GM18951 (cell line): ENCODE measurements around the gene CLRN1.
"Not testable (repeated sequence)": the region's sequence is repeated elsewhere in the genome, so short reads cannot be mapped to it uniquely, and the experiment has no call there.

Source experiments
- POLR2A ChIP-seq: IDR thresholded peaks from 4 replicates; pipeline ENCODE4 v1.6.1; 2011; ENCODE audit warnings: mild to moderate bottlenecking; ENCODE audit not compliant: insufficient read length, insufficient read depth; ENCODE audit errors: extremely low read depth
- in situ Hi-C: fragments of 300-500 bp; cut with MboI; formaldehyde crosslinking; loops from one replicate; pipeline ENCODE4 v1.12.0; 2022; ENCODE audit warnings: low sequenced_read_pairs, mixed read lengths, inconsistent platforms; ENCODE audit not compliant: unreplicated experiment

CLRN1 gene

GRCh38 chr3:151002003-151002981, 29.8 kb upstream of the CLRN1 start:
- in situ Hi-C loops = no loop called here
- no peak for TF ChIP-seq POLR2A

GRCh38 chr3:150998996-150999395, 26.5 kb upstream of the CLRN1 start:
- TF ChIP-seq POLR2A = no peak
- in situ Hi-C loops = no loop called here

- in situ Hi-C loops = no loop called here
- TF ChIP-seq POLR2A = no peak
Observed at GRCh38 chr3:150996731-150997130, 24.2 kb upstream of the CLRN1 start.

- in situ Hi-C loops = no loop called here
- TF ChIP-seq POLR2A = no peak
Observed at GRCh38 chr3:150995510-150995909, 23.0 kb upstream of the CLRN1 start.

- in situ Hi-C loops = no loop called here
Observed at GRCh38 chr3:150989208-150989607, 16.7 kb upstream of the CLRN1 start.

GRCh38 chr3:150988395-150988794, 15.9 kb upstream of the CLRN1 start:
- in situ Hi-C loops = not testable (repeated sequence)

More at GRCh38 chr3:150989208-150989607, 16.7 kb upstream of the CLRN1 start:
- TF ChIP-seq POLR2A = no peak

- in situ Hi-C loops = no loop called here
Observed at GRCh38 chr3:150985711-150986110, 13.2 kb upstream of the CLRN1 start.

GRCh38 chr3:150984066-150984465, 11.5 kb upstream of the CLRN1 start:
- TF ChIP-seq POLR2A = no peak
- in situ Hi-C loops = no loop called here

More at GRCh38 chr3:150985711-150986110, 13.2 kb upstream of the CLRN1 start:
- TF ChIP-seq POLR2A = no peak

GRCh38 chr3:150978566-150979148, 6.1 kb upstream of the CLRN1 start:
- in situ Hi-C loops = no loop called here

GRCh38 chr3:150975992-150976368, 3.5 kb upstream of the CLRN1 start:
- in situ Hi-C loops = no loop called here
- TF ChIP-seq POLR2A = no peak

More at GRCh38 chr3:150978566-150979148, 6.1 kb upstream of the CLRN1 start:
- TF ChIP-seq POLR2A = no peak

GRCh38 chr3:150975086-150975991, 2.8 kb upstream of the CLRN1 start:
- TF ChIP-seq POLR2A = no peak
- in situ Hi-C loops = no loop called here

GRCh38 chr3:150970665-150971324, 1.7 kb downstream of the CLRN1 start:
- in situ Hi-C loops = no loop called here
- no peak for TF ChIP-seq POLR2A
